HG03103 (cell line): ENCODE results near the gene CALML3.

Source experiments
- ATAC-seq: cut with Tn5 transposase; IDR thresholded peaks from one replicate; pipeline ENCODE4 v1.9.1; 2021; ENCODE audit warnings: low read depth; ENCODE audit not compliant: unreplicated experiment

Gene CALML3

DNA sequence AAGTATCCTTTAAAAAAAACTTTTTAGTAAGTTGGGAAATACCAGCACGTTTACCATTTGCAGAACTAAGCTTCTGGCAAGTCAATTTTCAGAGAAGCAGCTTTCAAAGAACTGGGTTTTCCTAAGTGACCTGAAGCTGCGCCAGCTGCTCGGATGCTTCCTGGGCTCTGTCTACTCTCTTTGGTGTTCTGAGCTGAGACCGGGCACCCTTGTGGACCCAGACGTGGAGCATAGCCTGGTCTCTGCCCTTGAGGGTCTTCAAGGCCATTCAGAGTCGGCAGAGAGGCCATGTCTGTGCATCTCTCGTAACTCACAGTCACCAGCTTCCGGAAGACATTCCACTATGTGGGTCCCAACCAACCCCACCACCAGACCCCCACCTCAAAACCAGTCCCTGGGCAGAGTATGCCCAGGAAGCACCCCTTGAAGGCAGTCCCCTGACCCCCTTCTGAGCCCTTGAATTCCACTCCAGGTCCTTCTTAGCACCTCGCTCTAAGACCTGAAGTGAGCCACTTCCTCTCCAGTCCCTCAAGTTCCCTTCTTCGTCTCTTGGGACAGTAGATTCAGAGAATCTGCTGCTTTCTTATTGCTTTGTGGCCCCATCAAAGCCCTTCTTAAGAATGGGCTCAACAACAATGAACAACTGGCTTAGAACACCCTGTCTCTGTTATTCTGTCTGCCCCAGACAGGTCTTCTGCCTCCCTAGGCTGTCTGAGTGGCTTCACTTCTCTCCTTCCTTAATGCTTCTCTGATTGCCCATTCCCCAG, 33.9 kb upstream of the CALML3 start:
- ATAC-seq = no peak

DNA sequence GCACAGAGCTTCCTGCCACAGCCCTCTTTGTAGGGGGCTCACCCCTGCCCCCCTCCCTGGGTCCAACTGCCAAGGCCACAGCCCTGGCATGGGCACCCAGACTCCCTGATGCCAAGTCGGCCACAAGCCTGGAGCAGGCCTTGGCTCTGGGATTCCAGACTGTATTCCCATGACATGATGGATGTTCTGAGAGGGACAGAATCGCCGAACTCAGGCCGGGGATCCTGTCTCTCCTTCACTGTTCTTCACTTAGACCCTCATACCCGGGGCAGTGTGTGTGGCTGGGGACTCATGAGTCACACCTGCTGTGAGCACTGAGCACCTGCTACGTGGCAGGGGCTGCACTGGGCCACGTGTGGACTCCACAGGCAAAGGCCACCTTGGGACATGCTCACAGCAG, 33.3 kb upstream of the CALML3 start:
- ATAC-seq = no peak

DNA sequence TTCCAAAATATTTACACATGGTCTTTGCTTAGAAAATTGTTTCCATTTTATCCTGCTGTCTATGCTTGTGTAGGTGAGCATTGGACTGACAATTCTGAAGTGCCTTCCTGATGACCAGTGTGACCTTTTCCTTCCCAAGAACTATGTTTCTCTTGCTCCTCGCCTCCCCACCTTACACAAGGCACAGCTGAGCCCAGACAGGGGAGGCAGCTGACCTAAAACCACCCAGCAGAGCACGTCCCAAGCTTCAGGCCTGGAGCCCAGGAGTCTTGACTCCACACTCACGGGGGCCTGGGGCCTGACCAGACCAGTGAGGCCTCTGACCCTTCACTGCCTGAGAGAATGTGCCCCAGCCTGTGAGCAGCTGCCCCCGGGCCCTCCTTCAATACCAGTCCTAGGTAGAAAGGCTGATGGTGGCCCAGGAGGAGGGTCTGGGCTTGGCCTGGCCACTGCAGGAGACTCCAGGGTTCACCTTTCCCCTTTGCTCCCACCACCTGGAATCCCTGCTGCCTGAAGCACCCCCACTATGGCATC, 32.4 kb upstream of the CALML3 start:
- no peak for ATAC-seq

DNA sequence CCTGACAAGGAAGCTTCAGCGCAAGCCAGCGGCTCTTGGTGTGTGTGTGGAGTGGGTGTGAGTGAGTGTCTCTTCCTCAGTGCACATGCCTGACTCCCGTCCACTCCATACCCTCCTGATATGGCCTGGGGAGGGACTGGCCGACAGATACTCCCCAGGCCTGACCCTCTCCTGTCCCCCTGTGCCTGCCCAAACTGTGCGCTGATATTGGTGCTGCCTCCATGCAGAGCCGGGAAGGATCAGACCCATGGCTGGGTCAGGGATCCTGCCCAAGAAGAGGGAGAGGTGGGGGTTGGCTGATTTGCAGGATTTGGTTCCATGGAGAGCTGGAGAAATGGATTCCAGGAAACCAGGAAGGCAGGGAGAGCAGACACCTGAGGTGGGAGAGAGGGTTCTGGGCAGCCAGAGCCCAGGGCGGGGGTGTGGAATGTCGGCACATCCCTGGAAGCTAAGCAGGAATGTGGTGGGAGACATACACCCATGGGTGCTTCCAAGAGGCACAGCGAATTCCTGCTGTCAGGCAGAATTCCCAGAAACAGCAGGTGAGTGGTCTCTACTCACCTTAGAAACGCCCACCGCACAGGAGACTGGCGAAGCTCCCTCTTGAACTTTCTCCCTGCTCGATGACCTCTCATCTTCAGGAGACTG, 31.7 kb upstream of the CALML3 start:
- ATAC-seq = no peak

DNA sequence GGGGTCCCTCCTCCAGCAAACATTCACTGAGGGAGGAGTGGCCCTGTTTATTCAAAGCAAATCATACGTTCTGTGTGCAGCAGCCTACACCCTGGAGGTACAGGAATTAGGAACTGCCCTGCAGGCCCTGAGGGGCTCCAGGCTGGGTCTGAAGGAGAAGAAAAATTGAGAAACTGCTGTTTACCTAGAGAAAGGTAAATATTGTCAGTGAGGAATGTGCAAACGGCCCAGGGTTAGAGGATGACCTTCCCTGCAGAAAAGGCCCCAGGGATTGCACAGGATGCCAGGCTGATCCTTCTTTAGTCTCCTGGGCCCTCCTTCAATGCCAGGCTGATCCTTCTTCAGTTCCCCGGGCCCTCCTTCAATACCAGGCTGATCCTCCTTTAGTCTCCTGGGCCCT, 31.1 kb upstream of the CALML3 start:
- no peak for ATAC-seq

DNA sequence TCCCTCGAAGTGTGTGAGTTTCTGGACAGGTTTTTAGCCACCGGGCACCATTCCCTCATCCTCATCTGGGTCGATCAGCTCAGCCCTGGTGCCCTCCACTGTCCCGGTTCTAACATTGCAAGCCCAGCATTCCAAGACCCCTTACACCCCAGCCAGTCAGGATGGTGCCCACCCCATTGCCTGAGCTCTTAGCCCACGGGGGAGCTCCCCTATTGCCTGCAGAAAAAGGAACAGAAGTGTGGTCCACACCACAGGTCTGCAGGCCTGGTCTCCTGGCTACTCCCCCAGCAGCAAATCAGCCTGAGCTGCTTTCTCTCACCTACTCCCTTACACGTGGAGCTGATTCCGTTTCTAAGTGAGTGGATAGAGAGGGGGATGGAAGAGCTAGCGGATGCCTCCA, 30.1 kb upstream of the CALML3 start:
- ATAC-seq = no peak

DNA sequence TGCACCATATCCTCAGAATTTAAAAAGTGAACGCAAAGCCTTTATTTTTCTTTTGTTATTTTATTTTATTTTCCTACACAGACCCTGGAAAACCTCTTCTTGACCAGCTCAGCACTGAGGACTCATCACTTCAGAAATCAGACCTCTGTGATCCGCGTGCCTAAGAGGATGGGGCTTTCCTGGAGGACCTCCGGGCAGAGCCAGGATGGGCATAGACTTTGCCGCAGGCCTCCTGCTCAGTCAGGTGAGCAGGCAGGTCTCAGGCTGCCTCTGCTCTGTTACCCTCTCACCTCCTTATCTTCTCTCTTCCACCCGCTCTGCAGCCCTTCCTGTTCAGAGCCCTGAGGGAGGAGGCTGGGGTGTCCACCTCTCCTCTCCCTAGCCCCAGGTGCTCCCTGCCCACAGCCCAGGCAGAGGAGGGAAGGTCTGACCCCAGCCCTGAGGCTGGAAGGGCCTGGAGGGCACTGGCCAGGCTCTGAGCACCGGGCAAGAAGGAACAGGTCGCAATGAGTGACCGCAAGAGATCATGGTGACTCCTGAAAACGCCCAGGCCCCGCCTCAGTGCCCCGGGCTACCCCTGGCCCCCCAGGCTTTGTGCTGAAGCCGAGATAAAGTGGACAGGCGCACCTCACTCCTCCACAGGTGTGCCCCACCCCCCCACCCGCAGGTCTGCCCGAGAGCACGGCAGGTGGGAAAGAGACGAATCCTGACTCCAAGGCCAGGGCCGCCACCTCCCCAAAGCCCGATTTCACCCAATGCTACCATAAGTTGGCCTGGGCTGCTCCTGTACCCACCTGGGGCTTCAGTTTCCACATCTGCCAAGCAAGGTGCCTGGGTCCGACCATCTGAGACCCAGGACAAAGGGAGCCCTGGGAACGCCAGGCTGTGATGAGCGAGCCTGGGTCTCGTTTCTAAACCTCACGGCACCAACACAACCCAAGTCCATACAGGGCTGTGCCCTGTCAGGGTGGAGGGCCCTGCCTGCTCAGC, 28.2 kb upstream of the CALML3 start:
- ATAC-seq = no peak

DNA sequence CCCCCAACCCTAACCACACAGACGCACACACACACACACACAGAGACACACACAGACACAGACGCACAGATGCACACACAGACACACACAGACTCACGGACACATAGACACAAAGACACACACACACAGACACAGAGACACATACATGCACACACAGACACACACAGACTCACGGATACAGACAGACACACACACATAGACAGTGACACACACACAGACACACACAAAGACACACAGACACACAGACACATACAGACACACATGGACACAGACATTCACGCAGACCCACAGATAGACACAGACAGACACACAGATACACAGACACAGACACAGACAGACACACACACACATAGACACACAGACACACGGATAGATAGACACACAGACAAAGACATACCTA, 27.5 kb upstream of the CALML3 start:
- ATAC-seq = no peak

DNA sequence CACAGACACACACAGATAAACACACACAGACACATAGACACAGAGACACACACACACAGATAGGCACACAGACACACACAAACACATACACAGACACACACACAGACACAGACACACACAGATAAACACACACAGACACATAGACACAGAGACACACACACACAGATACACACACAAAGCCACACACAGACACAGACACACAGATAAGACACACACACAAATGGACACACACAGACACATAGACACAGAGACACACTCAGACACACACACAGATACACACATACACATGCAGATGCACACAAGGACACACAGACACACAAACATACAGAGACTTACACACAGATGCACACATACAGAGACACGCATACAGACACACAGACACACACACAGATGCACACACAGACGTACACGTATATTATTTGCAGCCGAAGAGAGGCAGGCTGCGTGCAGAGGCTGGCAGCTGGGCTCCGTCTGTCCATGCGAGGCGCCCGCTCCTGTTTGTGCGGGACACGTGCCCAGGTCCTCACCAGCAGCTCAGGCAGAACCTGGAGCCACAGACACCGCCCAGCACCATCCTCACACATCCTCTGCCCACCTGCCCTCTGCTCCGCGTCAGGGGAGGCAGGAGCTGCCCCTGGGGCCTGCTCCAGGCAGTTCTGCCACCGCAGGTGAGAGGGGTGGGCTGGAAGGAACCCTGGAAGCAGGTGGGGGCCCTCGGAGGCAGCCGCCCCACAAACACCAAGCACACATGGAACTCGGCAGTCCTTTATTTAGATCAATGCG, 26.6 kb upstream of the CALML3 start:
- ATAC-seq = no peak

DNA sequence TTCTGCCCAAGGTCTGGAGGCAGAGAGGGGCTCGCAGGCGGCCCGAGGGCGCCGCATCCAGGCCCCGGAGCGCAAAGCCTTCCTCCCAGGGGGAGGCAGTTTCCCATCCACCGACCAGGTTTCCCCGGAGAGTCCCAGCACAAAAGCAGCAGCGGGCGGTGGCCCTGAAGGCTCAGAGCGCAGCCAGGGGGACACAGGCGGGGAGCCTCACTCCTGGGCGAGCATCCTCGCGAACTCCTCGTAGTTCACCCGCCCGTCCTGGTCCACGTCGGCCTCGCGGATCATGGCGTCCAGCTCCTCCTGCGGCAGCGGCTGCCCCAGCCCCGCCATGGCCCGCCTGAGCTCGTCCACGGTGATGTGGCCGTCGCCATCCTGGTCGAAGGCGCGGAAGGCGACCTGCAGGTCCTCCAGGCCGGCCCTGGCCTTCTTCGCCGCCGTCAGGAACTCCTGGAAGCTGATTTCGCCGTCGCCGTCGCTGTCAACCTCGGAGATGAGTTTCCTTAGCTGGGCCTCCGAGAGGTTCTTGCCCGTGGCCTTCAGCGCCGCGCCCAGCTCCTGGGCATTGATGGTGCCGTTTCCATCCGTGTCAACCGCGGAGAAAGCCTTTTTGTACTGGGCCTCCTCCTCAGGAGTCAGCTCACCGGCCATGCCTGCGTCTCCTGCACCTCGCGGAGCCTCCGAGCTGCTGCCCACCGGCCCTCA, 25.8 kb upstream of the CALML3 start:
- ATAC-seq = no peak

DNA sequence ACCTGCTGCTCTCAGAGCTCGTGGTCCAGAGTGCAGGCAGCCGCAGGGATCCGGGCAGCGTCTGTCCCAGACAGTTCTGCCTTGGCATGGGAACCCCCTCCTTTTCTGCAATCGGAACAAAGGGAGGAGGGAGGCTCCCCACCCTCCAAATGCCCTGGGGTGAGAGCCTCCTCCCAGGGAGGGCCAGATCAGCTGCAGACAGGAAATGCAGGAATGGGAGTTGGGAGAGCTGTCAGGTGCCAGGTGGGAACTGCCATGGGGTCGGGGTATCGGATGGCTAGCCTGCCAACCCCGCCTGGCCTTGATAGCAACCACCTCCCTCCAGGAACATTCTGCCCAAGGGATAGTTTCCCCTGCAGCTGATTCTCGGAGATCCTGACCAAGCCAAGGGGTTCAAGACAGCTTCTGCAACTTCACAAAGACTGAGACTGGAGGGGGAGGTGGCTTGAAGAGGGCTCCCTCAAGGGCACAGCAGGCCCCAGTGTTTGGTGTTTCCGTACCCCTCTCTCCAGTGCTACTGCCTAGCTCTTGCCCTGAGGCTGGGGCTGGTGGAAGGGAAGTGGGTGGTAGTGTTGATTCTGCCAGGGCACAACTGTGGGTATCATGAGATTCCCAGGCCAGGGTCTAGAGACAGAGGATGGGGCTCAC, 25.1 kb upstream of the CALML3 start, which contains the start of gene CALML5:
Gene CALML5, minus strand, starts transcription at position 78 of the 648 bp plus-strand sequence. CDS start 132 bp downstream, outside the sequence.
- ATAC-seq = no peak

DNA sequence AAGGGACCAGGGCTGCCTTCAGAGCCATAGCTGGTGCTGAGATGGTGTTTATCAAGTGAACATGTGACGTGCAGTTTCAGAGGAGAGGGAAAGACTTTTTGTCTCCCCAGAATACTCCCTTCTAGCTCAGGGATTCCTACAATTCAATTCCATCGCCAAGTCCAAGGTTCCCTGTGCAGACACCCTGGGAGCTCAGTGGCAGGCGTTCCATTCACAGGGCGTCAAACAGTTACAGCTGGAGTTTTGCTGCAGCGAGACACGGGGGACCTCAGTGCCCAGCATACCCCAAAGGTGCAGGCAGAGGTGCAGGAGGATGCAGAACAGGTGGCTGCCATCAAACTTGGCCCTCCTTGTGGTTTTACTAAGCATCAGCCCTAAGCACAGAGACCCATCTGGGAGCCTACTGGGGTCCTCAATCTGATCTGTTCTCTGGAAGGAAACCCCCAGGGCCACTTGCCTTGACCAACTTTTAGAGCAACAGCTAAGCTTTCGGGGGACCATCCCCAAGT, 24.5 kb upstream of the CALML3 start:
- ATAC-seq = no peak

DNA sequence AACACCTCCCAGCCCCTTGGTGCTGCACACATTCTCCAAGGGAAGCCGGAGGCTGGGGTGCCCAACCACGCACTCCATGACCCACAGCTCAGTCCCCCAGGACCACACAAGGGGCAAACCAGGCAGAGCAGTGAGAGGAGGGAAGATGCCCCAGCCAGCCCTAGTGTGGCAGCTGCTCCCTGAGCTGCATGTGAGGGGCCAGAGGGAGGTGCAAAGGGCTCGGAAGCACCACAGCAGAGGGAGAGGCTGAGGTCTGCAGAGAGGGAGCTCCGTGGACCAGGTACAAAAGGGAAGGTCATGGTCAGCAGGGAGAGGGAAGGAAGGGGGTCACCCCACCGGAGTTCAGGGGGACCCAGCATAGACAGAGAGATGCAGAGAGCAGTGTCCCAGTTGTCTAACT, 23.9 kb upstream of the CALML3 start:
- ATAC-seq = no peak

DNA sequence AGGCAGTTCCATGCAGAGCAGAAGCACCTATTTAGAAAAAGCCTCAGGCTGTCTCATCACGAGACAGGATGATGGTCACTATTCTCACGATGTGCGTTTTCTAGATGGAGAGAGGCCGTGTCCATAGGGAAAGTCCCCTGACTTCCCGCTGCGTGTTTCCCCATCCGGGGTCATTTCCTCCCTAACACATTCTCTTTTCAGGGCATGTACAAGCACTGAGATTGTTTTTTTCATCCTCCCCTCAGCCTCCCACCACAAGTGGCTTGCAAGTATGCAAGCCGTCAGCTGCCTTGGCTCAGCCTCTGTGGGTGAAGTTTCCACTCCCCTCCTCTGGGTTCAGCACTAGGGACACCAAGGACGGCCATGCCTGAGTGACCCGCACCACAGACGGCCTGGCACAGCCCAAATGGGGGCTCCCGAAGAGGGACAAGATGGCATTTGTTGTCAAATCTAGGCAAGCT, 22.7 kb upstream of the CALML3 start:
- no peak for ATAC-seq

DNA sequence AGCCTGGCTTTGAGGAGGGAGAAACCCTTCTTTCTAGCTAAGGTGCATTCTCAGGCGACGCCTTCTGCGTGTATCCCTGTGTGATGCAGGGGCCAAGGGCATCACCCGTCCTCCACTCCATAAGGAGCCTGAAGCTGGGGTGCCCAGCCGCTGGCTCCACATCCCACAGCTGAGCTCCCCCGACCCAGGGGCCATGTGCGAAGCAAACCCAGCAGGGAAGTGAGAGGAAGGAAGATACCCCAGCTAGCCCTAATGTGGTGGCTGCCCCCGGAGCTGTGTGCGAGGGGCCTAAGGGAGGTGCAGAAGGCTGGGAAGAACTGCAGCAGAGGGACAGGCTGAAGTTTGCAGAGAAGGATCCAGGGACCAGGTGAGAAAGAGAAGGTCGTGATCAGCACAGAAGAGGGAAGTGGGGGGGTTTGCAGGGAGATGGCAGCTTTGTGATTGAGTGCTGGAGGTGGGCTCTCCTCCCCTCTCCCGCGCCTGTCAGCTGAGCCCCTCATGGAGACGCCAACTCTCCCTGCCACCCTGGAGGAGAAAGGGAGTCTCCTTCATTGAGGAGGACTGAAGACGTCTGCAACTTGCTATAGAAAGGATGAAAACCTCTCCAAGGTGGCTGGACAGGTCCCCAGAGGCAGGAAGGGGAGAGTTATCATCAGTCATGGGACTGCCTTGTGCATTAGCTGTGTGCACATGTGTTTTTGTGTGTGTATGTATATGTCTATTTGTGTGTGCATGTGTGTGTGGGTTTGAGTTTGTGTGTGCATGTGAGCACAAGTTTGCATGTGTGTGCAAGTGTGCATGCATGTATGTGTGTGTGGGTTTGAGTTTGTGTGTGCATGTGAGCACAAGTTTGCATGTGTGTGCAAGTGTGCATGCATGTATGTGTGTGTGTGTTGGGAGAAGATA, 21.9 kb upstream of the CALML3 start:
- ATAC-seq = no peak

DNA sequence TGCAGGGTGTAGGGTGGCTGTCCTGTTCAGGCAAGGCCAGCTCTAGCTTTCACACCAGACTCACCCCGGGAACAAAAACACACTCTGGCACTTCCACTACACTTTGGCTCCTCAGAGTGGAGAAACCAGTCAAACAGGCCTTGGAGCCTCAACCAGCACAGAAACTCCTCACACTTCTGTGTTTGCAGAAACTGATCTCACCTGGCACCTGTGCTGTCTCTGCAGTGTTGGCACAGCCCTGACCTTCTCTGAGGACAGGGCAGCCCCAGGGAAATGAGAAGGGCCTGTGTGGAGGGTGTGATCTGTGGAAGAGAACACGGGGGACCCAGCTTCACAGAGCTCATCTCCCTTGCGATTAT, 21.3 kb upstream of the CALML3 start:
- no peak for ATAC-seq

DNA sequence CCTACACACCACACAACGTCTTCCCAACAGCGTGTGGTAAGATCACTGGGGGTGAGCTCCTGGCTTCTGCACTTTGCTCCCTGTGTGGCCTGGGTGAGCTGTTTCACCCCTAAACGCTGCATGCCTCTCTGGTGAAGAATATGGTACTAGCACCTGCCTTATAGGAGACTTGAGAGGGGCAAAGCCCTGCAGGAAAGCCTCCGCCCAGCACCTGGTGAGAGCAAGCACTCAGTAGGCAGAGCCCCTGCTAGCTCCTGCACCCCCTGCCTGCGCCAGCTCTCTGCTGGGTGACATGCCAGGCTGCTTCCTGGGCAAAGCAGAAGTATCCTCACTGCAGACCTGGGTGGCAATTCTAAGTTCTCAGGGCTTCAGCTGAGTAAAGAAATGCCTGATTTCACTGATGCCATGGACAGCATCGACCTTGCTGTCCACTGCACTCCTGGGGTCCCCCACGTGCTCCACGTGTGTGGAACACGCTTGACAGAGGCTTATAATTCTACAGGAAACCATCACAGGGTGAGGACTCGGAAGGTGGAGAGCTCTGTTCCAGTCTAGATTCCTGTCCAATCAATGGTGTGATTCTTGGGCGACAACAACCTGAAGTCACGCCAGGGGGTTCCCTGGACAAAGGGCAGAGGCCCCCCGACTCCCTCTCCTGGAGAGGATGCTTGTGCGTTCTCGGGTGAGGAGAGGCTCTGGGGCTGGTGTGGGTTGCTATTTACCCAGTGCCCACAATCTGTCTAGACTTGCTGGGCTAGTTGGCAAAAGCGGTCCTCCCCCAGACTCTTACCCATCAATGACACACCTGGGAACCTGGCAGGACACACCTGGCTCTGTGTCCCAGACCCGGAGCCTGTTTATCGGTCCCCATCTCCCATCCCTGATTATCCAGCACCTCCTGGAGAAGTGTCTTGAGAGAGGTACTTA, 20.4 kb upstream of the CALML3 start:
- no peak for ATAC-seq
